ENCODE measurements around the gene RAB7A. TPM values are rescaled to one million over a fixed set of nuclear protein-coding genes. Genes with fewer than 3 reads are reported as not detected.
"Not testable (repeated sequence)": the region's sequence is repeated elsewhere in the genome, so short reads cannot be mapped to it uniquely, and the experiment has no call there.

Gene RAB7A
- total RNA-seq, 1 donor from 2014 or later = 155 TPM

DNA sequence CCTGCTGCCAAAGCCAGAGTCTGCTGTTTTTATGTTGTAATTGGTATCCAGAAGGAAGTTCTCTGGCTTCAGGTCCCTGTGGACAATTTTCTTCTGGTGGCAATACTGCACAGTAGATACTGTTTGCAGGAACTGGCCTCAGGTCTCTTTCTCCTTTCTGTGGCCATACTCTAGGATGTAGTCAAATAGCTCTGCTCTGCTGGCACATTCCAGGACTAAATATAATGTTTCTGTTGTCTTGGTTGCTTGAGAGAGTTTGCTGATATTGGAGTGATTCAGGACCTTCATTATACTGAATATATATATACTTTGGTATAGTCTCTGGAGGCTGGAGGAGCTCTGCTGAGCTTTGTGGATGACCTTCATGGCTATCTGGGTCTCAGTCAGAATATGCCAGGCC lies 23.1 kb downstream of the RAB7A start:
- peaks cover 4% of the 10 kb centered on the region for H3K4me1 Mint-ChIP-seq (ENCODE audit: unreplicated experiment)
- H3K4me3 Mint-ChIP-seq (ENCODE audit: unreplicated experiment) = no peak overlapping the region
- H3K36me3 Mint-ChIP-seq (ENCODE audit: low read depth, unreplicated experiment) = peaks cover 13% of the 10 kb centered on the region
- DNase-seq (ENCODE audit: low spot score) = no peak
- no peaks in the 10 kb centered on the region for H3K9me3 Mint-ChIP-seq (ENCODE audit: unreplicated experiment)
- TF ChIP-seq, protein P1, sequence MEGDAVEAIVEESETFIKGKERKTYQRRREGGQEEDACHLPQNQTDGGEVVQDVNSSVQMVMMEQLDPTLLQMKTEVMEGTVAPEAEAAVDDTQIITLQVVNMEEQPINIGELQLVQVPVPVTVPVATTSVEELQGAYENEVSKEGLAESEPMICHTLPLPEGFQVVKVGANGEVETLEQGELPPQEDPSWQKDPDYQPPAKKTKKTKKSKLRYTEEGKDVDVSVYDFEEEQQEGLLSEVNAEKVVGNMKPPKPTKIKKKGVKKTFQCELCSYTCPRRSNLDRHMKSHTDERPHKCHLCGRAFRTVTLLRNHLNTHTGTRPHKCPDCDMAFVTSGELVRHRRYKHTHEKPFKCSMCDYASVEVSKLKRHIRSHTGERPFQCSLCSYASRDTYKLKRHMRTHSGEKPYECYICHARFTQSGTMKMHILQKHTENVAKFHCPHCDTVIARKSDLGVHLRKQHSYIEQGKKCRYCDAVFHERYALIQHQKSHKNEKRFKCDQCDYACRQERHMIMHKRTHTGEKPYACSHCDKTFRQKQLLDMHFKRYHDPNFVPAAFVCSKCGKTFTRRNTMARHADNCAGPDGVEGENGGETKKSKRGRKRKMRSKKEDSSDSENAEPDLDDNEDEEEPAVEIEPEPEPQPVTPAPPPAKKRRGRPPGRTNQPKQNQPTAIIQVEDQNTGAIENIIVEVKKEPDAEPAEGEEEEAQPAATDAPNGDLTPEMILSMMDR (IDR thresholded peaks at IDR 0.05; ENCODE audit: unreplicated experiment) = no peak
- H3K27me3 Mint-ChIP-seq (ENCODE audit: unreplicated experiment) = no peaks in the 10 kb centered on the region
- H3K27ac Mint-ChIP-seq (ENCODE audit: unreplicated experiment) = no peak overlapping the region

DNA sequence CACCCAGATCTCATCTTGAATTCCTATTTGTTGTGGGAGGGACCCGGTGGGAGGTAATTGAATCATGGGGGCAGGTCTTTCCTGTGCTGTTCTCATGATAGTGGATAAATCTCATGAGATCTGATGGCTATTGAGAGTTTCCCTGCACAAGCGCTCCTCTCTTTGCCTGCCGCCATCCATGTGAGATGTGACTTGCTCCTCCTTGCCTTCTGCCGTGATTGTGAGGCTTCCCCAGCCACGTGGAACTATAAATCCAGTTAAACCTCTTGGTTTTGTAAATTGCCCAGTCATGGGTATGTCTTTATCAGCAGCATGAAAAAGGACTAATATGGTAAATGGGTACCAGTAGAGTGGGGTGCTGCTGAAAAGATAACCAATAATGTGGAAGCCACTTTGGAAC lies 23.6 kb downstream of the RAB7A start:
- not testable (repeated sequence) for H3K27me3 Mint-ChIP-seq (ENCODE audit: unreplicated experiment); DNase-seq (ENCODE audit: low spot score); H3K4me1 Mint-ChIP-seq (ENCODE audit: unreplicated experiment); H3K27ac Mint-ChIP-seq (ENCODE audit: unreplicated experiment); H3K9me3 Mint-ChIP-seq (ENCODE audit: unreplicated experiment)
- H3K36me3 Mint-ChIP-seq (ENCODE audit: low read depth, unreplicated experiment) = peaks cover 13% of the 10 kb centered on the region
- H3K4me3 Mint-ChIP-seq (ENCODE audit: unreplicated experiment) = peak overlapping the region; percentile 63

DNA sequence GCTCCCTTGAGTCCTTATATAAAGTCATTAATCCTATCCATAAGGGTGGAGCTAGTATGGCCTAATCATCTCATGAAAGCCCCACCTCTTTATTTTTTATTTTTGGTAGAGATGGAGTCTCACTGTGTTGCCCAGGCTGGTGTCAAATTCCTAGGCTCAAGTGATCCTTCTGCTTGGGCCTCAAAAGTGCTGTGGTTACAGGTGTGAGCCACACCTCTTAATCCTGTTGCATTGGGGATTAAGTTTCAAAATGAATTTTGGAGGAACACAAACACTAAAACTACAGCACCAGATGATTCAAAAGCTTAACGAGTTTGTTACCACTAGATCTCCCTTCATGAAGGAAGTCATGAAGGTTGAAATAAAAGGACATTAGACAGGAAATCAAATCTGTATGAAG lies 27.7 kb downstream of the RAB7A start:
- no peaks in the 10 kb centered on the region for H3K9me3 Mint-ChIP-seq (ENCODE audit: unreplicated experiment)
- TF ChIP-seq, protein P1 (IDR thresholded peaks at IDR 0.05; ENCODE audit: unreplicated experiment) = no peak
- no peaks in the 10 kb centered on the region for H3K27me3 Mint-ChIP-seq (ENCODE audit: unreplicated experiment)
- no peak for DNase-seq (ENCODE audit: low spot score)
- H3K36me3 Mint-ChIP-seq (ENCODE audit: low read depth, unreplicated experiment) = peaks cover 11% of the 10 kb centered on the region
- no peak overlapping the region for H3K4me3 Mint-ChIP-seq (ENCODE audit: unreplicated experiment)
- H3K27ac Mint-ChIP-seq (ENCODE audit: unreplicated experiment) = no peak overlapping the region
- H3K4me1 Mint-ChIP-seq (ENCODE audit: unreplicated experiment) = peaks cover 6% of the 10 kb centered on the region

DNA sequence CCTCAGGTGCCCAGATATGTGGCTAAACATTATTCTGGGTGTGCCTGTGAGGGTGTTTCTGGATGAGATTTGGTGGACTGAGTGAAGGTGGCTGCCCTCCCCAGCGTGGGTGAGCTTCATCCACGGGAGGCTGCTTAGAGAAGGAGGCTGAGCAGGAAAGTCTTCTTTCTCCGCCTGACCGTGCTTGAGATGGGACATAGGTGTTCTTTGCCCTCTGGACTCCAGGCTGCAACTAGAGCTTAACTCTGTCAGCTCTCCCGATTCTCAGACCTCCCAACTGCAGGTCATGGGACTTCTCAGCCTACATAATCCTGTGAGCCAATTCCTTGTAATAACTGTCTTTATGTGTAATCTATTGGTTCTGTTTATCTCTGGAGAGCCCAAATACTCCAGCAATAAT lies 34.1 kb downstream of the RAB7A start:
- H3K36me3 Mint-ChIP-seq (ENCODE audit: low read depth, unreplicated experiment) = peaks cover 5% of the 10 kb centered on the region
- peaks cover 20% of the 10 kb centered on the region for H3K4me1 Mint-ChIP-seq (ENCODE audit: unreplicated experiment)
- DNase-seq (ENCODE audit: low spot score) = no peak
- H3K27ac Mint-ChIP-seq (ENCODE audit: unreplicated experiment) = no peak overlapping the region
- no peaks in the 10 kb centered on the region for H3K27me3 Mint-ChIP-seq (ENCODE audit: unreplicated experiment)
- no peaks in the 10 kb centered on the region for H3K9me3 Mint-ChIP-seq (ENCODE audit: unreplicated experiment)
- TF ChIP-seq, protein P1 (IDR thresholded peaks at IDR 0.05; ENCODE audit: unreplicated experiment) = no peak
- no peak overlapping the region for H3K4me3 Mint-ChIP-seq (ENCODE audit: unreplicated experiment)

DNA sequence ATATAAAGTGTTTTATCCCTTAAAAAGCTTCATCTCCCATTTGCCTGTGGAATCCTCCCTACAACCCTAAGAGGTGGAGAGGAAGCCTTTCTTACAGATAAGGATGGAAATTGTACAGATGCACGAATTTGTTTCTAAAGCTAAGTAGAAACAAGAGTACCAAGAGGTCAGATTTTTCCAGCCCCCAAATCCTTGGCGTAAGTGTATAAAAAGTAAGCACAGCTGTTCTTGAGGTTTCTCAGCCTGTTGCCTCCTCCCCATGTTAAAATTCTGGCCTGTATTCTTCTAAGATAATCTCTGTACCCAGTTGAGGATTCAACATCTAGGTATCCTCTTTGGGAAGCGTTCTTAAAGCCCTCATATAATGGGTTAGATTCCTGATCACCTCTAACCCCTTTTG lies 34.9 kb downstream of the RAB7A start:
- peaks cover 20% of the 10 kb centered on the region for H3K4me1 Mint-ChIP-seq (ENCODE audit: unreplicated experiment)
- no peak for DNase-seq (ENCODE audit: low spot score)
- TF ChIP-seq, protein P1 (IDR thresholded peaks at IDR 0.05; ENCODE audit: unreplicated experiment) = no peak
- no peaks in the 10 kb centered on the region for H3K27me3 Mint-ChIP-seq (ENCODE audit: unreplicated experiment)
- no peak overlapping the region for H3K27ac Mint-ChIP-seq (ENCODE audit: unreplicated experiment)
- H3K36me3 Mint-ChIP-seq (ENCODE audit: low read depth, unreplicated experiment) = peaks cover 8% of the 10 kb centered on the region
- H3K4me3 Mint-ChIP-seq (ENCODE audit: unreplicated experiment) = no peak overlapping the region
- H3K9me3 Mint-ChIP-seq (ENCODE audit: unreplicated experiment) = no peaks in the 10 kb centered on the region

DNA sequence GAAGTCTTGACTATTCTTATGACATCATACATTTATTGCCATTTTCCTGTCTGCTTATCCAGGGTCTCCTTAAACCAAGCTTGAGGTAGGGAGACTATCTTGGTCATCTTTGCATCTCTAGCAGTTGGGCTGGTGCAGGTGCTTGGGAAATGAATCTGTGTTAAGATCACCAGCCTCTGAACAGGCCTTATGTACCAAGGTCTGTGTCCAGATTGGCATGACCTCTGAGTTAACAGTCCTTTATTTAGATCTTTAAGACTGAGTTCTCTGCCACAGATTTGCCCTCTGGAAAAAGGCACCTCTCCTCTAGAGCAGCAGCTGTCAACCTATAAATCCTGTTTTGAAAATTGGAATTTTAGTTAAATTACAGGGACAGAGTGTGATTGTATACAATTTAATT lies 35.4 kb downstream of the RAB7A start:
- Mint-ChIP-seq H3K9me3 (ENCODE audit: unreplicated experiment) (no peaks in the 10 kb centered on the region), H3K27ac (ENCODE audit: unreplicated experiment) (no peak overlapping the region), H3K27me3 (ENCODE audit: unreplicated experiment) (no peaks in the 10 kb centered on the region), H3K36me3 (ENCODE audit: low read depth, unreplicated experiment) (peaks cover 8% of the 10 kb centered on the region), H3K4me3 (ENCODE audit: unreplicated experiment) (no peak overlapping the region), H3K4me1 (ENCODE audit: unreplicated experiment) (peaks cover 23% of the 10 kb centered on the region)
- DNase-seq (ENCODE audit: low spot score) = no peak
- TF ChIP-seq, protein P1 (IDR thresholded peaks at IDR 0.05; ENCODE audit: unreplicated experiment) = no peak

Data from endothelial cell (in vitro differentiated cells).